ENCODE measurements around the gene WDR33. TPM values are rescaled to one million over a fixed set of nuclear protein-coding genes. Genes with fewer than 3 reads are reported as not detected.
"Not testable (repeated sequence)": the region's sequence is repeated elsewhere in the genome, so short reads cannot be mapped to it uniquely, and the experiment has no call there.

Gene WDR33
- total RNA-seq, 1 donor from 2014 or later: 81.0 TPM

GRCh38 chr2:127799926-127800325 is 11.0 kb downstream of the WDR33 start:
- Mint-ChIP-seq H3K9me3 (no peaks in the 10 kb centered on the region), H3K27ac (no peak overlapping the region), H3K4me3 (no peak overlapping the region), H3K4me1 (ENCODE audit: low read depth) (peaks cover 24% of the 10 kb centered on the region), H3K27me3 (ENCODE audit: insufficient read depth) (no peaks in the 10 kb centered on the region), H3K36me3 (ENCODE audit: low read depth) (peaks cover 27% of the 10 kb centered on the region)
- intact Hi-C loops (cut with micrococcal nuclease): loop anchor here (2.0 kb wide), 1 partner anchor 15 kb away; no protein-coding TSS in a partner anchor
- DNase-seq (ENCODE audit: low spot score): no peak

- H3K27me3 Mint-ChIP-seq (ENCODE audit: insufficient read depth): no peaks in the 10 kb centered on the region
- DNase-seq (ENCODE audit: low spot score): no peak
- intact Hi-C loops (cut with micrococcal nuclease): no loop called here
- H3K4me3 Mint-ChIP-seq: no peak overlapping the region
- no peak overlapping the region for H3K27ac Mint-ChIP-seq
- H3K36me3 Mint-ChIP-seq (ENCODE audit: low read depth): peaks cover 26% of the 10 kb centered on the region
- peaks cover 22% of the 10 kb centered on the region for H3K4me1 Mint-ChIP-seq (ENCODE audit: low read depth)
- no peaks in the 10 kb centered on the region for H3K9me3 Mint-ChIP-seq
Measured at GRCh38 chr2:127796389-127796788, 14.6 kb downstream of the WDR33 start.

- H3K9me3 Mint-ChIP-seq; DNase-seq (ENCODE audit: low spot score); intact Hi-C loops (cut with micrococcal nuclease); H3K27ac Mint-ChIP-seq; H3K27me3 Mint-ChIP-seq (ENCODE audit: insufficient read depth); H3K4me3 Mint-ChIP-seq: not testable (repeated sequence)
- Mint-ChIP-seq H3K36me3 (ENCODE audit: low read depth) (peaks cover 15% of the 10 kb centered on the region), H3K4me1 (ENCODE audit: low read depth) (peaks cover 29% of the 10 kb centered on the region)
Measured at GRCh38 chr2:127794901-127795300, 16.1 kb downstream of the WDR33 start.

GRCh38 chr2:127792805-127793204 is 18.2 kb downstream of the WDR33 start:
- peaks cover 24% of the 10 kb centered on the region for H3K4me1 Mint-ChIP-seq (ENCODE audit: low read depth)
- no peaks in the 10 kb centered on the region for H3K27me3 Mint-ChIP-seq (ENCODE audit: insufficient read depth)
- H3K27ac Mint-ChIP-seq: peak overlapping the region; percentile 29
- intact Hi-C loops (cut with micrococcal nuclease): no loop called here
- peaks cover 14% of the 10 kb centered on the region for H3K36me3 Mint-ChIP-seq (ENCODE audit: low read depth)
- H3K4me3 Mint-ChIP-seq: no peak overlapping the region
- no peak for DNase-seq (ENCODE audit: low spot score)
- no peaks in the 10 kb centered on the region for H3K9me3 Mint-ChIP-seq

- H3K27ac Mint-ChIP-seq: peak overlapping the region; percentile 18
- H3K9me3 Mint-ChIP-seq: no peaks in the 10 kb centered on the region
- H3K36me3 Mint-ChIP-seq (ENCODE audit: low read depth): peaks cover 8% of the 10 kb centered on the region
- intact Hi-C loops (cut with micrococcal nuclease): no loop called here
- H3K4me1 Mint-ChIP-seq (ENCODE audit: low read depth): peaks cover 11% of the 10 kb centered on the region
- H3K27me3 Mint-ChIP-seq (ENCODE audit: insufficient read depth): no peaks in the 10 kb centered on the region
- DNase-seq (ENCODE audit: low spot score): no peak
- no peak overlapping the region for H3K4me3 Mint-ChIP-seq
Measured at GRCh38 chr2:127790694-127791529, 20.1 kb downstream of the WDR33 start.

GRCh38 chr2:127786048-127786809 is 24.7 kb downstream of the WDR33 start:
- peaks cover 18% of the 10 kb centered on the region for H3K4me1 Mint-ChIP-seq (ENCODE audit: low read depth)
- intact Hi-C loops (cut with micrococcal nuclease): no loop called here
- no peaks in the 10 kb centered on the region for H3K27me3 Mint-ChIP-seq (ENCODE audit: insufficient read depth)

GRCh38 chr2:127784965-127785518 is 25.9 kb downstream of the WDR33 start:
- Mint-ChIP-seq H3K36me3 (ENCODE audit: low read depth) (peaks cover 9% of the 10 kb centered on the region), H3K4me1 (ENCODE audit: low read depth) (peaks cover 12% of the 10 kb centered on the region), H3K9me3 (no peaks in the 10 kb centered on the region), H3K4me3 (no peak overlapping the region), H3K27ac (no peak overlapping the region), H3K27me3 (ENCODE audit: insufficient read depth) (no peaks in the 10 kb centered on the region)
- no peak for DNase-seq (ENCODE audit: low spot score)
- intact Hi-C loops (cut with micrococcal nuclease): loop anchor here (2.0 kb wide), 1 partner anchor 14 kb away; no protein-coding TSS in a partner anchor

More at GRCh38 chr2:127786048-127786809, 24.7 kb downstream of the WDR33 start:
- Mint-ChIP-seq H3K4me3 (no peak overlapping the region), H3K36me3 (ENCODE audit: low read depth) (peaks cover 8% of the 10 kb centered on the region), H3K27ac (no peak overlapping the region), H3K9me3 (no peaks in the 10 kb centered on the region)
- DNase-seq (ENCODE audit: low spot score): no peak

- peaks cover 10% of the 10 kb centered on the region for H3K36me3 Mint-ChIP-seq (ENCODE audit: low read depth)
- intact Hi-C loops (cut with micrococcal nuclease): no loop called here
- no peak overlapping the region for H3K27ac Mint-ChIP-seq
- no peaks in the 10 kb centered on the region for H3K9me3 Mint-ChIP-seq
- no peak for DNase-seq (ENCODE audit: low spot score)
- no peak overlapping the region for H3K4me3 Mint-ChIP-seq
- H3K27me3 Mint-ChIP-seq (ENCODE audit: insufficient read depth): no peaks in the 10 kb centered on the region
- peaks cover 18% of the 10 kb centered on the region for H3K4me1 Mint-ChIP-seq (ENCODE audit: low read depth)
Measured at GRCh38 chr2:127783101-127783500, 27.9 kb downstream of the WDR33 start.

DNA sequence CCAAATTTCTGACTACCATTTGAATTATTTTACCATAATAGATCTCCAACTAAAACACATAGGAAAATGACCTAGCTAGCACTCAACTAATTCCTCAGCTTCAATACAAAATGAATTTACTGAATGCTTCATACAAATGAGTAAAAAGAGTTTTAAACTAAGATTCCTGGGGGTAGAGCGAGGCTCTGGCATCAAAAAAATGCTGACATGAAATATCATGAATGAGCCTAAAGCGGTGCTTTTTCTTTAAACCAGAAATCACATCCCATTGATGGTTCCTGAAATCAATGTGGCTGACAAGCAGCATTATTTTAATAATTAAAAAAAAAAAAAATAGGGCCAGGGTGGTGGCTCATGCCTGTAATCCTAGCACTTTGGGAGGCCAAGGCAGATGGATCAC is 32.1 kb downstream of the WDR33 start:
- DNase-seq (ENCODE audit: low spot score): no peak
- H3K27ac Mint-ChIP-seq: no peak overlapping the region
- no peak overlapping the region for H3K4me3 Mint-ChIP-seq
- peaks cover 6% of the 10 kb centered on the region for H3K36me3 Mint-ChIP-seq (ENCODE audit: low read depth)
- no peaks in the 10 kb centered on the region for H3K9me3 Mint-ChIP-seq
- H3K4me1 Mint-ChIP-seq (ENCODE audit: low read depth): peaks cover 20% of the 10 kb centered on the region
- intact Hi-C loops (cut with micrococcal nuclease): no loop called here
- no peaks in the 10 kb centered on the region for H3K27me3 Mint-ChIP-seq (ENCODE audit: insufficient read depth)

DNA sequence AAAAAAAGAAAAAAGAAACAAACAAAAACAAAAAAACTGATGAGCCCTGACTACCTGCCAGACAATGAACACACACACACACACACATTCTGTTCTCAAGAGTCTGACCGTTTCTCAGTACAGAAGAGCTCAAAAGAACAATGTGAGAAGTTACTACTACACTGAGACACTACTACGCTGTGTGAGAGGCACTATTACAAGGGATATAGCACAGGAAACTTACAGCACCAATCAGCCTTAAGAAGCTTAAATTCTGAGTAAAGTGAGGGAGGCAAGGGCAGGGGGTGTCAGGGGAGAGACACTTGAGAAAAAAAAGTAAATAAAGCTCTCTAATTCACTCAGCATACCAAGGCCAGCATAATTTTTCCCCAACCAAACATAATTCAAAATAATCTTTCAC is 32.5 kb downstream of the WDR33 start:
- H3K4me3 Mint-ChIP-seq: no peak overlapping the region
- H3K36me3 Mint-ChIP-seq (ENCODE audit: low read depth): peaks cover 6% of the 10 kb centered on the region
- peaks cover 20% of the 10 kb centered on the region for H3K4me1 Mint-ChIP-seq (ENCODE audit: low read depth)
- no peaks in the 10 kb centered on the region for H3K9me3 Mint-ChIP-seq
- no peak for DNase-seq (ENCODE audit: low spot score)
- H3K27ac Mint-ChIP-seq: no peak overlapping the region
- intact Hi-C loops (cut with micrococcal nuclease): no loop called here
- no peaks in the 10 kb centered on the region for H3K27me3 Mint-ChIP-seq (ENCODE audit: insufficient read depth)

DNA sequence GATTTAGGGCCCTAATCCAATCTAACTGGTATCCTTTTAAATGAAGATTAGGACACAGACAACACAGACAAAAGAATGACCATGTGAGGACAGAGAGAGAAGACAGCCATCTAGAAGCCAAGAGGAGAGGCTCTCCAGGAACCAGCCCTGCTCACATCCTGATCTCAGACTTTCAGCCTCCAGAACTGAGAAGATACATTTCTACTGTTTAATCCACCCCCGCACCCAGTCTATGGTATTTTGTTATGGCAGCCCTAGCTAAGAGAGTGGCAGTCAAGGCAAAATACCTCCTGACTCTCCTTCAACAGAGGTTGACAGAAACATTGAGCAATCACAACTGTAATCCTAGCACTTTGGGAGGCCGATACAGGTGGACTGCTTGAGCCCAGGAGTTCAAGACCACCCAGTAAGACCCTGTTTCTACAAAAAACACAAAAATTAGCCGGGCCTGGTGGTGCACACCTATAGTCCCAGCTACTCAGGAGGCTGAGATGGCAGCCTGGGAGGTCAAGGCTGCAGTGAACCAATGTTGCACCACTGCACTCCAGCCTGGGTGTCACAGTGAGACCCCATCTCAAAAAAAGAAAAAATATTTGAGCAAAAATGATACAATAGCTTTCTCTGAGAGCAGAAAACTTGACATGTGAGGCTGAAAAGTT is 34.7 kb downstream of the WDR33 start:
- no peak overlapping the region for H3K27ac Mint-ChIP-seq
- H3K36me3 Mint-ChIP-seq (ENCODE audit: low read depth): peaks cover 4% of the 10 kb centered on the region
- H3K9me3 Mint-ChIP-seq: no peaks in the 10 kb centered on the region
- H3K4me3 Mint-ChIP-seq: no peak overlapping the region
- intact Hi-C loops (cut with micrococcal nuclease): no loop called here
- H3K4me1 Mint-ChIP-seq (ENCODE audit: low read depth): peaks cover 20% of the 10 kb centered on the region
- no peak for DNase-seq (ENCODE audit: low spot score)
- H3K27me3 Mint-ChIP-seq (ENCODE audit: insufficient read depth): no peaks in the 10 kb centered on the region

- no peak overlapping the region for H3K27ac Mint-ChIP-seq
- no peaks in the 10 kb centered on the region for H3K27me3 Mint-ChIP-seq (ENCODE audit: insufficient read depth)
- peaks cover 15% of the 10 kb centered on the region for H3K36me3 Mint-ChIP-seq (ENCODE audit: low read depth)
- no peaks in the 10 kb centered on the region for H3K9me3 Mint-ChIP-seq
- no peak overlapping the region for H3K4me3 Mint-ChIP-seq
- intact Hi-C loops (cut with micrococcal nuclease): loop anchor here (2.0 kb wide), 1 partner anchor 39 kb away; the partner anchor contains the start of gene WDR33
- H3K4me1 Mint-ChIP-seq (ENCODE audit: low read depth): peaks cover 15% of the 10 kb centered on the region
- DNase-seq (ENCODE audit: low spot score): no peak
Measured at GRCh38 chr2:127771756-127772155, 39.2 kb downstream of the WDR33 start.
